Measurements from ENCODE around the gene KIAA1549.
A peak's percentile ranks its signal among the peaks of the same experiment; 100 is the strongest.

KIAA1549 gene

GRCh38 chr7:138881579-138882188 lies 99.5 kb downstream of the KIAA1549 start:
- DNase-seq (ENCODE audit: low read depth), result no peak
- no peak overlapping the region for H3K4me3 ChIP-seq (ENCODE audit: control insufficient read depth, low read depth, low read length)
- TF ChIP-seq, protein P1, sequence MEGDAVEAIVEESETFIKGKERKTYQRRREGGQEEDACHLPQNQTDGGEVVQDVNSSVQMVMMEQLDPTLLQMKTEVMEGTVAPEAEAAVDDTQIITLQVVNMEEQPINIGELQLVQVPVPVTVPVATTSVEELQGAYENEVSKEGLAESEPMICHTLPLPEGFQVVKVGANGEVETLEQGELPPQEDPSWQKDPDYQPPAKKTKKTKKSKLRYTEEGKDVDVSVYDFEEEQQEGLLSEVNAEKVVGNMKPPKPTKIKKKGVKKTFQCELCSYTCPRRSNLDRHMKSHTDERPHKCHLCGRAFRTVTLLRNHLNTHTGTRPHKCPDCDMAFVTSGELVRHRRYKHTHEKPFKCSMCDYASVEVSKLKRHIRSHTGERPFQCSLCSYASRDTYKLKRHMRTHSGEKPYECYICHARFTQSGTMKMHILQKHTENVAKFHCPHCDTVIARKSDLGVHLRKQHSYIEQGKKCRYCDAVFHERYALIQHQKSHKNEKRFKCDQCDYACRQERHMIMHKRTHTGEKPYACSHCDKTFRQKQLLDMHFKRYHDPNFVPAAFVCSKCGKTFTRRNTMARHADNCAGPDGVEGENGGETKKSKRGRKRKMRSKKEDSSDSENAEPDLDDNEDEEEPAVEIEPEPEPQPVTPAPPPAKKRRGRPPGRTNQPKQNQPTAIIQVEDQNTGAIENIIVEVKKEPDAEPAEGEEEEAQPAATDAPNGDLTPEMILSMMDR (conservative IDR thresholded peaks at IDR 0.05; ENCODE audit: control insufficient read depth, insufficient read depth, low read depth, low read length), result no peak

GRCh38 chr7:138880881-138881578 lies 100.2 kb downstream of the KIAA1549 start:
- TF ChIP-seq, protein P1 (conservative IDR thresholded peaks at IDR 0.05; ENCODE audit: control insufficient read depth, insufficient read depth, low read depth, low read length), result no peak
- DNase-seq (ENCODE audit: low read depth), result peak; percentile 86
- H3K4me3 ChIP-seq (ENCODE audit: control insufficient read depth, low read depth, low read length), result no peak overlapping the region

DNA sequence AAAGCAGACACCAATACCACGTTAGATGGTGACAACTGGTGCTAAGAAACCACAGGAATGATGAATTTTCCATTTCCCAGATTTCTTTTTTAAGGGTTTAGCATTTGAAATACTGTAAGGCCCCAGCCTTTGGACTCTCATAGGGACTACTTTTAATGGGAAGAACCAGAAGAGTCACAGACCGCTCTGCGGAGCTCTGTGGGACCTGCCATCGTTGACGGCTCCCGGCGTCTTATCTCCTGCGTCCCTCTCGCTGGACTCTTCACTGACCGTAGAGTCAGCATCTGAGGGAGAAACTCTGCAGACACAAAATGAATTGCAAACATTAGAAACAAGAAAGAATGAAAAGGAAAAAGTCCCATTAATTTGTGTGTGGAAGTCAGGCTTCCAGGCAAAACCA lies 101.8 kb downstream of the KIAA1549 start:
- TF ChIP-seq, protein P1 (conservative IDR thresholded peaks at IDR 0.05; ENCODE audit: control insufficient read depth, insufficient read depth, low read depth, low read length), result no peak
- no peak for DNase-seq (ENCODE audit: low read depth)
- H3K4me3 ChIP-seq (ENCODE audit: control insufficient read depth, low read depth, low read length), result no peak overlapping the region

DNA sequence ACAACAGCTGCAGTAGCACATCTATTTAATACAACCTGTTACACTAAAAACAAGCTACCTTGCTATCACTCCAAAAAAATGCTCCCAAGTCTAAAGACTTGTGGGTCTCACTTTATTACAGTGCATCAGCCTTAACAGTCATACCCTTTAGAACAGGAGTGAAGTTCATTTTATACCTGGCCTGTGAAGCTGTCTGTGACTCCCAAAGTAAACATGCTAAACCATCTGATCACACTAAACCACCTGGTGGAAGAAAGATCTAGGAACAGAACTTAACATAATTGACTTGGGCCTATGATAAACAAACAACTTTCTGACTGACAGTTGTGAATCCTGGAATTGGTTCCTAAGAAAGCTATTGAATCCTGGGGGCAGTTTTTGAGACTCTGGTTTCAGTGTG lies 102.3 kb downstream of the KIAA1549 start:
- TF ChIP-seq, protein P1 (conservative IDR thresholded peaks at IDR 0.05; ENCODE audit: control insufficient read depth, insufficient read depth, low read depth, low read length), result no peak
- no peak overlapping the region for H3K4me3 ChIP-seq (ENCODE audit: control insufficient read depth, low read depth, low read length)
- no peak for DNase-seq (ENCODE audit: low read depth)

DNA sequence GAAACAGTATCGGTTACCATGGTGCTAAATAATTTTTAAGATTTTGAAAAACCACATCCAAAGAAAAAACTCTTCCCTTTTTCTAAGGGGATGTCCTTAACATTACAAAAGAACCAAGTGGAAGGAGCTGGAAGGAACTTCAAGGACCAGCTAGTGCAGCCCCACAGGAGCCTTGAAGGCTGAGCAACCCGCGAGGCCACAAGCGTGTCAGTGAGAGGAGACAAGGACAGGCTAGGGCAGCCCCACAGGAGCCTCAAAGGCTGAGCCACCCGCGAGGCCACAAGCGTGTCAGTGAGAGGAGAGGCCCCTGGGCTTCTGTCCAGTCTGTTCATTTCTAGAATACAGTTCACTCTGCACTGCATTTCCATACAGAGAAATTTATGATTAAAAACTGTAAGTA lies 103.1 kb downstream of the KIAA1549 start:
- DNase-seq (ENCODE audit: low read depth), result no peak
- H3K4me3 ChIP-seq (ENCODE audit: control insufficient read depth, low read depth, low read length), result no peak overlapping the region
- TF ChIP-seq, protein P1 (conservative IDR thresholded peaks at IDR 0.05; ENCODE audit: control insufficient read depth, insufficient read depth, low read depth, low read length), result no peak

DNA sequence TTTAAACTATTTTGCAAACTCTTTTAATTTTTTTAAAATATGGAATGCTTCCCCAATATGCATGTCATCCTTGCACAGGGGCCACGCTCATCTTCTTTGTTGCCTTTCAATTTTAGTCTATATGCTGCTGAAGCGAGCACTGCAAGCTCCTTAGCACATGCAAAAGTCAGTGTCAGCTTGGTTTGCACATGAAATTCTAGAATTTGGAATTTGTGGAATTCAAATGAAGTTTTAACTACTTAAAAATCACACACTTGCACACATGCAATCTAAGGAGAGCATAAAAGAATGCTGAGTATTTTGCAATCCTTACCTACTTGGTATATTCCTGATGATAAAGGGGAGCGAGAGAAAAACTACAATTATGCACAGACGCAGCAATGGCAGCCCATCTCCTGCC lies 104.9 kb downstream of the KIAA1549 start:
- TF ChIP-seq, protein P1 (conservative IDR thresholded peaks at IDR 0.05; ENCODE audit: control insufficient read depth, insufficient read depth, low read depth, low read length), result no peak
- no peak overlapping the region for H3K4me3 ChIP-seq (ENCODE audit: control insufficient read depth, low read depth, low read length)
- DNase-seq (ENCODE audit: low read depth), result no peak

Measured in fibroblast of mammary gland (primary cell).